Natural killer cell treated with Interleukin-12 subunit alpha and Interleukin-12 subunit beta and Interleukin-15 and Interleukin-18, amount 100 ng/mL, for 72 hours (primary cell): Measurements from ENCODE around the gene HSF5. TPM values are rescaled to one million over a fixed set of nuclear protein-coding genes. Genes with fewer than 3 reads are reported as not detected.
A peak's percentile ranks its signal among the peaks of the same experiment; 100 is the strongest.
"Not testable (repeated sequence)": the region's sequence is repeated elsewhere in the genome, so short reads cannot be mapped to it uniquely, and the experiment has no call there.

Experiments
- ATAC-seq, 2 donors: fragments of 150-1000 bp; cut with Tn5 transposase in 1 of 2; sonication (Bioruptor Pico), chemical (Tn5 transposase) in 1 of 2; 2 replicates each; pipeline ENCODE4 v1.10.0; 2021
- DNase-seq: peaks from one replicate; pipeline ENCODE4 v3.0.0; 2022; ENCODE audit warnings: low spot score
- H3K27ac Mint-ChIP-seq, 2 donors: 1 replicate in 1 of 2; 2 replicates in 1 of 2; pipeline ENCODE4 v1.8.0; 2022; ENCODE audit warnings: mixed read lengths in 2 of 2, mild to moderate bottlenecking in 1 of 2, moderate library complexity in 1 of 2
- H3K27me3 Mint-ChIP-seq, 2 donors: 1 replicate in 1 of 2; 2 replicates in 1 of 2; pipeline ENCODE4 v1.8.0; 2022; ENCODE audit warnings: mixed read lengths in 2 of 2
- H3K36me3 Mint-ChIP-seq: one replicate; pipeline ENCODE4 v1.8.0; 2022; ENCODE audit warnings: mixed read lengths
- H3K4me1 Mint-ChIP-seq, 2 donors: 1 replicate in 1 of 2; 2 replicates in 1 of 2; pipeline ENCODE4 v1.8.0; 2022; ENCODE audit warnings: low read depth in 2 of 2, mixed read lengths in 2 of 2, mild to moderate bottlenecking in 1 of 2
- H3K4me3 Mint-ChIP-seq: one replicate; pipeline ENCODE4 v1.8.0; 2022; ENCODE audit warnings: mixed read lengths
- H3K9me3 Mint-ChIP-seq: 2 replicates; pipeline ENCODE4 v1.8.0; 2022; ENCODE audit warnings: mixed read lengths
- total RNA-seq, 2 donors: library from RNA; stranded (reverse); gene quantifications; one replicate each; pipeline ENCODE4 v1.2.3, GENCODE V29; 2022

Gene HSF5
- total RNA-seq, 2 donors from 2014 or later, result 1.7 to 3.3 TPM

DNA sequence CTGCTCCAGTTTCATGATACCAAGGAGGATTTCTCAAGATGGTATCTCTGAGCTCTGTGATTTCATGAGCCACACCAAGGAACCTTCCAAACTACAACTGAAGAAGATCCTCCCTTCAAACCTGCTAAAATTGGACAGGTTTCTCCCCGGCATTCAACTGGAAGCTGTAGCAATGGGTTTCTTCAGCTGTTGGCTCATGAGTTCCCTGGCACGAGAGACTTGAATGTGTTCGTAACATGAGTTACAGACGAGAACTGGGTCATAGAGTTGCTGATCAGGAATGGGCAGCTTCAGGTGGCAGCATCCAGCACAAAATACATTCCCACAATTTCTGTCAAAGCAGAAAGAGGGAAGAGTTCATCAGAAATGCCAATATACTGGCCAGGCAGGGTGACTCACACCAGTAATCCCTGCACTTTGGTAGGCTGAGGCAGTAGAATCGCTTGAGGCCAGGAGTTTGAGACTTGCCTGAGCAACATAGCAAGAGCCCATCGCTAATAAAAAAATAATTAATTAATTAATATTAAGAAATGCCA lies 3.4 kb upstream of the HSF5 start:
- H3K36me3 Mint-ChIP-seq, result peaks cover 34% of the 10 kb centered on the region
- peaks cover 5 to 6% of the 10 kb centered on the region in 2 donors for H3K4me1 Mint-ChIP-seq
- H3K9me3 Mint-ChIP-seq, result no peaks in the 10 kb centered on the region
- H3K27me3 Mint-ChIP-seq, result no peaks in the 10 kb centered on the region
- H3K27ac Mint-ChIP-seq, result no peak overlapping the region
- H3K4me3 Mint-ChIP-seq, result no peak overlapping the region
- no peak for ATAC-seq
- DNase-seq, result no peak

DNA sequence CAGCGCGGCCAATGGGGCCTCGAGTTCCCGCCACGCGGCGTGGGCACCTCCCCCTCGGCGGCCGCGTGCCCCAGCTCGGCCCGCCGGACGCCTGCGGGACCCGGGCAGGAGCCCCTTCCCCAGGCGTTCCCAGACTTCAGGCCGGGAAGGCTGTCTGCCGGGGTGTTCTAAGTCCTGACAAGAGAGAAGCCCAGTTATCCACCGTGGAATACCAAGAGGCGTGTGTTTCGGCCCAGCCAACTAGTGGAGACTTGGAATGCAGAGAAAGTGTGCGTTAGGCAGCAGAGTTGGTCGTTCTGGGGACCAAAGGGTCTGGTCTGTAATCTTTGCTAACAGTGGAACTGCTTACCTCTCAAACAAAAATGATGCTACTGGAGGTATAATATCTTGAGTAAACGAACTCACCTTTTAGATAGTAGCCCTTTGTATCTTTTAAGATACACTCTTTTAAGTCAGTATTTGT lies 251 bp upstream of the HSF5 start:
- no peak for ATAC-seq
- Mint-ChIP-seq H3K27me3 (no peaks in the 10 kb centered on the region), H3K9me3 (no peaks in the 10 kb centered on the region), H3K4me1 (peaks cover 0 to 6% of the 10 kb centered on the region in 2 donors), H3K27ac (no peak overlapping the region), H3K36me3 (peaks cover 20% of the 10 kb centered on the region), H3K4me3 (no peak overlapping the region)
- DNase-seq, result no peak

DNA sequence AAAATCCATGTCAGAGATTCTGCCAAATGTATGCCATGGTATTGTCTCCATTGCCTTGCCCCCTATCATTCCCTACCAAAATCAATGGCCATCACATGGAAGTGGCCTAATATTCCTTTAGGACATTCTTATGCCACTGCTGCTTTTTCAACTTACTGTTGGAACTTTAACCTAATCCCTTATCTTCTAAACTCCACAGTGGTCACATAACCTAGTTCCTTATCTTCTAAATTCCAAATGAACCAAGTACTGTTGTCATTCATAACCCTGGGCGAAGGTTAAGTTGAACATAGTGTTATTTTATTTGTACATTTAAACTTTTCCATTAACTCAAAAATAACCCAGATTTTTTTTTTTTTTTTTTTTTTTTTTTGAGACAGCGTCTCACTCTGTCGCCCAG lies 3.6 kb downstream of the HSF5 start:
- Mint-ChIP-seq H3K4me1 (peaks cover 0 to 3% of the 10 kb centered on the region in 2 donors), H3K4me3 (no peak overlapping the region), H3K27me3 (no peaks in the 10 kb centered on the region), H3K9me3 (no peaks in the 10 kb centered on the region), H3K27ac (no peak overlapping the region), H3K36me3 (peaks cover 4% of the 10 kb centered on the region)
- no peak for DNase-seq
- no peak for ATAC-seq

DNA sequence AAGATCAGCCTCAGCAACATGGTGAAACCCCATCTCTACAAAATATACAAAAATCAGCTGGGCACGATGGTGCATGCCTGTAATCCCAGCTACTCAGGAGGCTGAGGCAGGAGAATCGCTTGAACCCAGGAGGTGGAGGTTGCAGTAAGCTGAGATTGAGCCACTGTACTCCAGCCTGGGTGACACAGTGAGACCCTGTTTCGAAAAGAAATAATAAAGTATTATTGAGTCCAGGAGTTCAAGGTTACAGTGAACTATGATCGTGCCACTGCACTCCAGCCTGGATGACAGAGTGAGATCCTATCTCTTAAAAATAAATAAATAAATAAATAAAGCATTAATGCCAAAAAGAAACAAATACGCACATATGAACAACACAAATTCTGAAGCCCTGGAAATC lies 6.4 kb downstream of the HSF5 start:
- not testable (repeated sequence) for H3K36me3 Mint-ChIP-seq, H3K27me3 Mint-ChIP-seq, H3K27ac Mint-ChIP-seq, DNase-seq, H3K9me3 Mint-ChIP-seq, H3K4me3 Mint-ChIP-seq, ATAC-seq, H3K4me1 Mint-ChIP-seq

DNA sequence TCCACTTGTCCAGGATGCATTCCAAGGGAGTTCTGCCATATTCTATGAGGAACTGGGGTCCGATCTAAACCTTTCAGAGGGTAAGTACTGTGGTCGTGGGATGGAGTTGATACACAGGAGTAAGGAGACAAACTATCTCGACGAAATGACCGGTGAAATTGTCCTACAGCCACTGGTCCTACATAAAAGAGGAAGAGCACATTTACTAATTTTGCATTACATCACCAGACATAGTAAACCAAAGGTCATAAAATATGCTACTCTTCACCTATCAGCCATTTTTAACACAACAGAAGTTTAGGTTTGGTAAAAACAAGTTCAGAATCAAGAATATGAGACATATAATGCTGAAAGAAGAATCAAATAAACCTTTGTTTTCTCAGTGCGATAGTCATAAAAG lies 8.1 kb downstream of the HSF5 start:
- H3K4me1 Mint-ChIP-seq, result peaks cover 0 to 2% of the 10 kb centered on the region in 2 donors
- H3K36me3 Mint-ChIP-seq, result no peaks in the 10 kb centered on the region
- no peak for ATAC-seq

DNA sequence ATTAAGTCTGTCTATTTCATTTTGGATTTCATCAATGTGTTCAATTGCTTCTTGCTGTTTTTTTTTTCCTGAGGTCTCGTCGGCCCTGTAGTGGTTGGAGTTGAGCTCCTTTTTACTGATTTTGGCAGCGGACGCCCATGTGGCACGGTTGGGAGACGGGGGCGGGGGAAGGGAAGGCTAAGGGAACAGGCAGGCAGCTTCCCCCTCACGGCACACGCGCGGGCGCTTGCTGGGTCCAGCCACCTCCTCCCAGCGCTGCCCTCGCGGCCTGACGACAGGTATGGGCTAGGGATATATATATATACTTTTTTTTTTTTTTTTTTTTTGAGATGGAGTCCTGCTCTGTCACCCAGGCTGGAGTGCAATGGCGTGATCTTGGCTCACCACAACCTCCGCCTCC lies 11.4 kb downstream of the HSF5 start:
- Mint-ChIP-seq H3K36me3 (no peaks in the 10 kb centered on the region), H3K4me3 (no peak overlapping the region), H3K9me3 (no peaks in the 10 kb centered on the region), H3K4me1 (peaks cover 0 to 2% of the 10 kb centered on the region in 2 donors), H3K27ac (no peak overlapping the region), H3K27me3 (no peaks in the 10 kb centered on the region)
- no peak for DNase-seq
- no peak for ATAC-seq

More for the DNA sequence above, 8.1 kb downstream of the HSF5 start:
- Mint-ChIP-seq H3K9me3 (no peaks in the 10 kb centered on the region), H3K4me3 (no peak overlapping the region), H3K27me3 (no peaks in the 10 kb centered on the region), H3K27ac (no peak overlapping the region)
- no peak for DNase-seq

DNA sequence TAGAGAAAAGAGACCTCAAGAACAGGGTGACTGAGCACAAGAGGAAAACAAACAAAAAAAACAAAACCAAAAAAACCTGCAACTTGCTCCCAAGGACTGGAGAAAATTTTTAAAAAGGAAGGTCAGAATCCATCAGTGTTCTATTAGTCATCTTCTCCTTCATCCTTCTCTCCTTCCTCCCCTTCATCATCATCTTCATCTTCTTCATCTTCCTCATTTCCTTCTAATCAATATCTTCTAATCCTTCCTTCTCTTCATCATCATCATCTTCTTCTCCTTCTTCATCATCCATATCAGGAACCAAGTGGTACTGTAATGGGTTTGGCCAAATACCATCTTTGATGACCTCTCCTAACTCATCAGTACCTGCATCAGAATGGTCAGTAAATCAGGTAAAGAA lies 12.2 kb downstream of the HSF5 start:
- Mint-ChIP-seq H3K27ac (no peak overlapping the region), H3K27me3 (no peaks in the 10 kb centered on the region), H3K9me3 (no peaks in the 10 kb centered on the region), H3K4me1 (peaks cover 0 to 2% of the 10 kb centered on the region in 2 donors), H3K36me3 (no peaks in the 10 kb centered on the region), H3K4me3 (no peak overlapping the region)
- ATAC-seq (no peak), DNase-seq (no peak)

DNA sequence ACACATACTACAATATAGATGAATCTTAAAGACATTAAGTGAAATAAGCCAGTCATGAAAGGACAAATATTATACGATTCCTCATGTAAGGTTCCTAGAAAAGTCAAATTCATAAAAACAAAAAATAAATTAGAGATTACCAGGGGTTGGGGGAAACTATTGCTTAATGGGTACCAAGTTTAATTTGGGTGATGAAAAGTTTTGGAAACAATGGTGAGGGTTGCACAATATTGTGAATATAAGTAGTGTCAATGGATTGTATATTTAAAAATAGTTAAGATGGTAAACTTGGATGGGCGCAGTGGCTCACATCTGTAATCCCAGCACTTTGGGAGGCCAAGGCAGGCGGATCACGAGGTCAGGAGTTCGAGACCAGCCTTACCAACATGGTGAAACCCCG lies 17.9 kb downstream of the HSF5 start:
- no peak overlapping the region for H3K27ac Mint-ChIP-seq

DNA sequence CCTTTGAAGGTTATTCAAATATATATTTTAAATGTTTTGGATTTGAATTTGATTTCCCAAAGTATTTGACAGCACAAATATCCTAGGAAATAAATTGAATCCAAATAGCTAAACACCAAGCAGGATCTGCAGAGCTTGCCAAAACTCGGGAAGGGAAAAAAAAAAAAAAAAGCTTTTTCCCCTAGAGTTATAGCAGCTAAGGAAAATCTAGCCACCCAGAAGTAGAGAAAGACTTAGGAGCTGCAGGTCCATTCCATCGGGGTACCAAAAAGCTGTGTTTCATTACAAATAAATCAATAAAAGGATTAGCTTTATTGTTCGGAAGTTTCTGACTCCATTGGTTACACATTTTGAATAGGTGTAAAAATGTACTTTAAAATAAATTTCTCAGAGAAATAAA lies 19.3 kb downstream of the HSF5 start:
- Mint-ChIP-seq H3K9me3 (no peaks in the 10 kb centered on the region), H3K4me3 (no peak overlapping the region), H3K4me1 (no peaks in the 10 kb centered on the region), H3K27ac (no peak overlapping the region), H3K36me3 (no peaks in the 10 kb centered on the region), H3K27me3 (no peaks in the 10 kb centered on the region)
- no peak for DNase-seq
- ATAC-seq, result no peak

More for the DNA sequence above, 17.9 kb downstream of the HSF5 start:
- Mint-ChIP-seq H3K27me3 (no peaks in the 10 kb centered on the region), H3K4me1 (no peaks in the 10 kb centered on the region), H3K36me3 (no peaks in the 10 kb centered on the region), H3K9me3 (no peaks in the 10 kb centered on the region), H3K4me3 (no peak overlapping the region)
- ATAC-seq (no peak), DNase-seq (no peak)

DNA sequence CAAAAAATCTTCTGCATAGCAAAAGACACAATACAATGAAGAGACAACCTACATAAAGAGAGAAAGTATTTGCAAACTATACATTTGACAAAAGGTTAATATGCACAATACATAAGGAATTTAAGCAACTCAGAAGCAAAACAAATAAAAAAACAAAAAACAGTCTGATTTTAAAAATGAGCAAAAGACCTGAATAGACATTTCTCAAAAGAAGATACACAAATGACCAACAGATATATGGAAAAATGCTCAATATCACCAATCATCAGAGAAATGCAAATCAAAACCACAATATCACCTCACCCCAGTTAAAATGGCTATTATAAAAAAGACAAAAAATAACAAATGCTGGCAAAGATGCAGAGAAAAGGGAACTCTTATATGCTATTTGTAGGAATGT lies 32.7 kb downstream of the HSF5 start:
- Mint-ChIP-seq H3K4me1 (no peaks in the 10 kb centered on the region), H3K27me3 (no peaks in the 10 kb centered on the region), H3K9me3 (no peaks in the 10 kb centered on the region), H3K27ac (no peak overlapping the region), H3K4me3 (no peak overlapping the region), H3K36me3 (no peaks in the 10 kb centered on the region)
- DNase-seq, result no peak
- ATAC-seq, result no peak

DNA sequence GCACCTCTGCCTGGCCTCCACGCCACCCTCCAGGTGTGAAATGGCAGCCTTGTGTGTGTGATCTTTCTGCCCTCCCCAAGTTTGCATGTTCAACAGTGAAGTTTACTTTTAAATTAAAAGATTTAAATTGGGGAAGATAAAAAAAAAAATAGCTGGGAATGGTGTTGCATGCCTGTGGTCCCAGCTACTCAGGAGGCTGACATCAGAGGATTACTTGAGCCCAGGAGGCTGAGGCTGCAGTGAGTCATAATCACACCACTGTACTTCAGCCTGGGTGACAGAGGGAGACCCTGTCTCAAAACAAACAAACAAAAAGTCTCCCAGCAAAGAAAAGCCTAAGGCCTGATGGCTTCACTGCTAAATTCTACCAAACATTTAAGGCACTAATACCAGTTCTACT lies 35.5 kb downstream of the HSF5 start:
- no peak for ATAC-seq
- H3K27me3 Mint-ChIP-seq, result no peaks in the 10 kb centered on the region
- DNase-seq, result no peak
- no peaks in the 10 kb centered on the region for H3K9me3 Mint-ChIP-seq
- H3K27ac Mint-ChIP-seq, result no peak overlapping the region
- H3K36me3 Mint-ChIP-seq, result no peaks in the 10 kb centered on the region
- H3K4me3 Mint-ChIP-seq, result no peak overlapping the region
- H3K4me1 Mint-ChIP-seq, result no peaks in the 10 kb centered on the region

DNA sequence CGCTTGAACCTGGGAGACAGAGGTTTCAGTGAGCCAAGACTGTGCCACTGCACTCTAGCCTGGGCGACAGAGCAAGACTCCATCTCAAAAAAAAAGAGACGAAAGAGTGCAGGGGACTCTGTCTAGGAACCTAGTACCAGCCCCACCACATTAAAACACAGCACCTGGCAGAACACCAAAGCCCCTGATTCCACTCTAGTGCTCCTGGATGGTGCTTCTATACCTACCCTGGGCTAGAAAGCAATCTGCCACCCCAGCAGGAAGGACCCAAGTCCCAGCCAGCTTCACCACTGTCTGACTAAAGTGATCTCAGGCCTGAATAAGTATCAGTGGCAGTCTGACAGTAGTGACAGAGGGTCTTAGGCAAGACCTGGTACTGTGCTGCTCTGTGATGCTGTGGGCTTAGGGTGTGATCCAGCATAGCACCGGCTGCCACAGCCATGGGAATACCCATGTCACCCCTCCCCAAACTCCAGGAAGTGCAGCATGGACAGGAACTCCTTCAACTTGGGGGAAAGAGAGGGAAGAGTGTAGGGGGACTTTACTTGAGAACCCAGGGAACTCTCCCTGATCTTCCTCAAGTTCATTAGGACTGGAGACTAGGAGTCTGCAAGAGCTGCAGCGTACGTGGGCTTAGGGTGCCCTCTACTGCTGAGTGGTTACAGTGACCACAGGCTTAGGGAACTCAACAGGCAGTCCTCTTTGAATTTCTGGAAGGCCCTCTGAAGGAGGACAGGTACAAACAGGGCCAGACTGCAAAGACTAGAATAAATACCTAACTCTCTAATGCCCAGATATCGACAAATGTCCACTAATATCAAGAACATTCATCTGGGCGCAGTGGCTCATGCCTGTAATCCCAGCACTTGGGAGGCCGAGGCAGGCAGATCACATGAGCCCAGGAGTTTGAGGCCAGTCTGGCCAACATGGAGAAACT lies 40.9 kb downstream of the HSF5 start:
- peaks cover 3% of the 10 kb centered on the region in 2 donors for H3K4me1 Mint-ChIP-seq
- no peak overlapping the region for H3K27ac Mint-ChIP-seq
- no peaks in the 10 kb centered on the region for H3K36me3 Mint-ChIP-seq
- no peak overlapping the region for H3K4me3 Mint-ChIP-seq
- no peaks in the 10 kb centered on the region for H3K9me3 Mint-ChIP-seq
- peak; percentile 82 to 87 for ATAC-seq
- no peaks in the 10 kb centered on the region for H3K27me3 Mint-ChIP-seq
- DNase-seq, result peak; percentile 65

DNA sequence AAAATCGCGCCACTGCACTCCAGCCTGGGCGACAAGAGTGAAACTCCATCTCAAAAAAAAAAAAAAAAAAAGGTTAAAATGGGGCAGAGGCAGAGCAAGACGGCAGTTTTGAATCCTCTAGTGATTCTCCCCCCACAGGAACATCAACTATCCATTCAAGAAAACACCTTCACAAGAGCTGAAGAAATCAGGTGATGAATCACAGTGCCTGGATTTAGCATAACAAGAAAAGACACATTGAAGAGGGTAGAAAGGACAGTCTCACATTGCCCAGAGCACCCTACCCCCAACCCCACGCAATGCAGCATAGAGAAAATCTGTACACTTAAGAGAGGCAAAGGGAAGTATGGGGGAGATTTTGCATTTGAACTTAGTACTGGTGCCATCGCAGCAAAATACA lies 42.1 kb downstream of the HSF5 start:
- Mint-ChIP-seq H3K27ac (no peak overlapping the region), H3K36me3 (no peaks in the 10 kb centered on the region), H3K4me1 (peaks cover 3% of the 10 kb centered on the region in 2 donors), H3K27me3 (no peaks in the 10 kb centered on the region), H3K4me3 (no peak overlapping the region), H3K9me3 (no peaks in the 10 kb centered on the region)
- no peak for DNase-seq
- ATAC-seq, result no peak

DNA sequence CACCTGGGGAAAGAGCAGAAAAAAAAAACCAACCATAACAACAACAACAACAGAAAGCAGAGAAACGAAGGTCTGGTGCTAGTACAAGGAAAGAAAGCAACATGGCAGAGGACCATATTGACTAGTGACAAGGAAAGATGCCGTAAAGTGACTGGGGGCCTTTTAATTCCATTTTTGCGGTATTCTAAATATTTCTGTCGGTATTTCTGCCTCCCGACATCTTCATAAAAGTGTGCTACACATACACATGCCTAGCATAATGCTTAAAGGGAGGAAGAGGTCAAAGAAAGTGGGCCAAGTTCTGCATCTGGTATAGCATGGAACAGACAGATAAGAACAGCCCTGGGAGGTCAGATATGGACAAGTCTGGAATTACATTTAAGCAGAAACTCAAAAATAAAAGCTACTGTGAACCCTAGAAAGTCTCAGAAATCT lies 51.4 kb downstream of the HSF5 start:
- H3K4me3 Mint-ChIP-seq, result no peak overlapping the region
- no peak for DNase-seq
- H3K27me3 Mint-ChIP-seq, result no peaks in the 10 kb centered on the region
- H3K9me3 Mint-ChIP-seq, result no peaks in the 10 kb centered on the region
- H3K4me1 Mint-ChIP-seq, result no peaks in the 10 kb centered on the region
- H3K27ac Mint-ChIP-seq, result no peak overlapping the region
- no peak for ATAC-seq
- no peaks in the 10 kb centered on the region for H3K36me3 Mint-ChIP-seq
